ENCODE data around the gene ZNF414.
"Not testable (repeated sequence)": the region's sequence is repeated elsewhere in the genome, so short reads cannot be mapped to it uniquely, and the experiment has no call there.

The ZNF414 gene

DNA sequence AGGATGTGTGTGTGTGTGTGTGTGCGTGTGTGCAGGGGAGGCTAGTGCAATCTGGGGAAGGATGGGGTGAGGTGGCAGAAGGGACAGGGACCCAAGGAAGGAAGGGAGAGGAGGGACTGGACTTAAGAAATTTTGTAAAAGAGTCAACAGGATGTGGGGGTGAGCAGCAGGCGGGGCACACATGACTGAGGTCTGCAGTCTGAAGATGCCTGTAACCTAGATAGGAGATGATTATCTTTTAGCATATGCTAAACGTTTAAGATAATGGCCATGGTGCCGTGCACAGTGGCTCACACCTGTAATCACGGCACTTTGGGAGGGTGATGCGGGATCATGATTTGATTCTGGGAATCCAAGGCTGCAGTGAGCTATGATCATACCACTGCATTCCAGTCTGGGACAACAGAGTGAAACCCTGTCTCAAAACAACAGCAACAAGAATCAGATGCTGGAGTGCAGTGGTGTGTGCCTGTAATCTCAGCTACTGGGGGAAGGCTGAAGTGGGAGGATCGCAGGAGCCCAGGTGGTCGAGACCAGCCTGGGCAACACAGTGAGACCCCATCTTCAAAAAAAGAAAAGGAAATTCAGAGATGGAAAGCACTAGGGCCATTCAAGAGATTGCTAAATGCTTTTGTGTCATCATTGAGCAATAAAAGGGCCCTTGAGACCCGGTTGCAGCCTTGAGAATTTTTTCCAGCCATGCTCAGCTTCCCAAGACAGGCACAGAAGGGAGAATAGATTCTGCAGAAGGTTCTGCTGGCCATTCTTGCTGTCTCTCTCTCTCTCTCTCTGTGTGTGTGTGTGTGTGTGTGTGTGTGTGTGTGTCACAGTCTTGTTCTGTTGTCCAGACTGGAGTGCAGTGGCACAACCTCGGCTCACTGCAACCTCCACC lies 3.8 kb upstream of the ZNF414 start:
- DNase-seq (ENCODE audit: low read depth): no peak

DNA sequence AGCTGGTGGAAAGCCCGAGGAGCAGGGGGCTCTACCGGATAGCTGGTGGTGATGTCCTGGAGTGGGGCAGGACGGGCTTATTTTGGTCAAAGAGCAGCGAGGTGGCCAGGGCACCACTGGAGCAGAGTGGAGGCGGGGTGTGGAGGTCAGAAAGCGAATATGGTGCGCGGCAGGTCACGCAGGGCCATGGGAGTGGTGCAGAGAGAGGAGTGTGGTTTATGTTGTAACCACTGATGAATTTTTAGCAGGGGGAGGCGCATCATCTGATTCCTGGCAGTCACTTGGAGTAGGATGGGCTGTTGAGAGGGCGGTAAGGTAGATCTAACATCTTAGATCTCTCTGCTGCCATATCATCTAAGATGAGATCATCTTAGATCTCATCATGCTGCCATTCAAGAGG lies 1.4 kb upstream of the ZNF414 start:
- no peak for DNase-seq (ENCODE audit: low read depth)

DNA sequence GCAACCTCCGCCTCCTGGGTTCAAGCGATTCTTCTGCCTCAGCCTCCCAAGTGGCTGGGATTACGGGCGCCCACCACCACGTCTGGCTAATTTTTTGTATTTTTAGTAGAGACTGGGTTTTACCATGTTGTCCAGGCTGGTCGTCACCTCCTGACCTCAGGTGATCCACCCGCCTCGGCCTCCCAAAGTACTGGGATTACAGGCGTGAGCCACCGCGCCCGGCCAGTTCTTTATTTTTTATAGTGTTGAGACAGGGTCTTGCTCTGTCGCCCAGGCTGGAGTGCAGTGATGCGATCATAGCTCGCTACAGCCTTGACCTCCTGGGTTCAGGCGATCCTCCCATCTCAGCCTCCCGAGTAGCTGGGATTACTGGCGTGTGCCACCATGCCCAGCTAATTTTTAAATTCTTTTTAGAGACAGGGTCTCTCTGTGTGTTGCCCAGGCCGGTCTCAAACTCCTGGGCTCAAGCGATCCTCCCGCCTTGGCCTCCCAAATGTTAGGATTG lies 590 bp upstream of the ZNF414 start:
- DNase-seq (ENCODE audit: low read depth): not testable (repeated sequence)

DNA sequence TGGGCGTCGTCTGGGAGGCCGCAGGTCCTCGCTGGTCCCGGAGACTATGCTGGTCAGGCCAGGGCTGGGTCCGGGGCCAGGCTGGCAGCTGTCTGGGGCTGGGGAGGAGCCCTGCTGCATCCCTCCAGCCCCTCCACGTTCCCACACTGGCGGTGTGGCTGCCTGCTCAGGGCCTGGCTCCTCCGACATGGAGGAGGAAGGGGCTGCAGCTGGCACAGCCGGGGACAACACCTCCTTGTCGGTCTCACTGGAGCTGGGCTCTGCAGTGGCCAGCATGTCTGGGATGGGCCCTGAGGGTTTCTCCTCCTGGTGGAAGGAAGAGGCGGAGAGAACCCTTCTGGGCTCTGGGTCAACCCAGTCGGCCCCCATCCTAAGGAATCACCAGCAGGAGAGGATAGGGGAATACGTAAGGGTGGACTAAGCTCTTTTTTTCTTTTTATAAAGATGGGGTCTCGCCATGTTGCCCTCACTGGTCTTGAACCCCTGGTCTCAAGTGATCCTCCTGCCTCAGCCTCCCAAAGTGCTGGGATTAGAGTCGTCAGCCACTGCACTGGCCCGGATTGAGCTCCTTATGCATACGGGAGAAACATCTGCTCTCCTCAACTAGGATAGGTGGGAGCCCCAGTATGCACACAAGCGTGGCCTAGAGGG lies 806 bp downstream of the ZNF414 start:
- no peak for DNase-seq (ENCODE audit: low read depth)

DNA sequence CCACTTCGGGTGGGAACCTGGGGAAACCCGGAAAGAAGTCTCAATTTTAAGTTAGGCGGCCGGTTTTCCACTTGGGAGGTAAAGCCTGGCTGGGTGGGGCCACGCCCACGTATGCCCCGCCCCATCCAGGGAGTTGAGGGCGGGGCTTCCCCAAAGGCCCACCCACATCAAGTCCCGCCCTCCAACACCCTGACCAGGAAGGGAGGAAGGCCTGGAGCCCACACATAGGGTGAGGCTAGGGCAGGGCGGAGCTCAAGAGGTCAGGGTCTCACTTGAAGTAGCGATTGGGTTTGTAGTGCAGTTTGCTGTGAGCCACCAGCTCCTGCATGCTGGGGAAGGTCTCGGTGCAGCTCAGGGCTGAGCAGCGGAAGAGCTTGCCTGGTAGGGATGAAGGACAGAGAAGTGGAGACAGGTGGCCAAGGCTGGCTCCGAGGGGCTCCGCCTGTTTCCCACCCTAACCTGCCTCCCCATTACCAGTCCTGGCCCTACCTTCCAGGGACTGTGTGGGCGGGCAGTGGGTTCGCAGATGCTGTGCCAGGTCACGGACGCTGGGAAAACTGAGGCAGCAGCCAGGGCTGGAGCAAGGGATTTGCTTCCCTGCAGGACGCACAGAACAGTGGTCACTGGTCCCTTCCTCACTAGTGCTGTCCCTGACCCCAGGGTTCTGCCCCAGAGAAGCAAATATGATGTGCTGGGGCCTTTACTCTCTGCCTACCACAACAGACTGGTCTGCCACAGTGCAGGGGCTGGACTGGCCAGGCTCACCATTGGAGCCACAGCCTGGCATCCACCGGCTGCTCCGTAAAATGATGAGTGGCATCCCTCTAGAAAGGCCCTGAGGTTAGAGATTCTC lies 1.6 kb downstream of the ZNF414 start:
- DNase-seq (ENCODE audit: low read depth): no peak

DNA sequence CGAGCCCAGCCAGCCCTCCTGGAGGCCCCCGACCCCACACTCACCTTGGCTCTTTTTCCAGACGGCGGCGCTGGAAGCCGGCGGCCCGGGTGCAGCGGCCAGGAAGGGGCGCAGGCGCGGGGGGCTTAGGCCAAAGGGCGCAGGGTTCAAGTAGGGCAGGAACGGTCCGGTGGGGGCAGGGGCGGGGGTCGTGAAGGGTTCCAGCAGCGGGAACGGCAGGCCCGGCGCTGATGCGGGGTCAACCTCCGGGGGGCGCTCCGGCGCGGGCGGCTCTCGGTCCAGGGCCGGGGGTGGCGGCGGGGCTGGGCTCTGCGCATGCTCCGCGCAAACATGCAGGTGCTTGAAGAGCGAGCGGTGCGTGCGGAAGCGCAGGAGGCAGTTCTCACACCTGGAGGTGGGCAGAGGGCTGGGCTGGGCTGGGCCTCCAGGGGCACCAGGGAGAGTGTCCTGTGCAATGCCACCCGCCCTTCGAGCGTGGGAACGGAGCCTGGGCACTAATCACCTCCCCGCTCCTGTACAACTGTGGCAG lies 2.3 kb downstream of the ZNF414 start:
- DNase-seq (ENCODE audit: low read depth): no peak

DNA sequence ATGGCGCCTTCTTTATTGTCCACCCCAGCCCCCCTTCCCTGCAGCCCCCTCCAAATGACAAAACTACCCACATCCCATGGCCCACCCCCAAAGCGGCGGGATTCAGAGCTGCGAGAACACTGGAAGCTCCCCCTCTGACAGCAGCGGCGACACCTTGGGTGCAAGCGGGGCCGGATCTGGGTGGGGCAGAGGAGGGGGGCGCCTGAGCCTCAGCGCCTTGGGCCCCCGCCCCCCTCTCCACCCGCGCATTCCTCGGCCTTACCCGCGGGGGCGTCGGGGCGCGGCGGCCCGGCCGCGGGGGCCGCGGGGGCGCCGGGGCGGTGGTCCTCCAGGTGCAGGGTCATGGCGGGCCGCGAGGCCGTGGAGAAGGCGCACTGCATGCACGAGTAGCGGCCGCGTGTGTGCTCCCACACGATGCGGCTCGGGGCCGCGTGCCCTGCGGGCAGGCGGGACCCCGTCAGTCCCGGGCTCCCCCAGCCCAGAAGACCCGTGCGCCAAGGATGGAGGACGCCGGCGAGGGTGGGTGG lies 3.3 kb downstream of the ZNF414 start:
- DNase-seq (ENCODE audit: low read depth): no peak

DNA sequence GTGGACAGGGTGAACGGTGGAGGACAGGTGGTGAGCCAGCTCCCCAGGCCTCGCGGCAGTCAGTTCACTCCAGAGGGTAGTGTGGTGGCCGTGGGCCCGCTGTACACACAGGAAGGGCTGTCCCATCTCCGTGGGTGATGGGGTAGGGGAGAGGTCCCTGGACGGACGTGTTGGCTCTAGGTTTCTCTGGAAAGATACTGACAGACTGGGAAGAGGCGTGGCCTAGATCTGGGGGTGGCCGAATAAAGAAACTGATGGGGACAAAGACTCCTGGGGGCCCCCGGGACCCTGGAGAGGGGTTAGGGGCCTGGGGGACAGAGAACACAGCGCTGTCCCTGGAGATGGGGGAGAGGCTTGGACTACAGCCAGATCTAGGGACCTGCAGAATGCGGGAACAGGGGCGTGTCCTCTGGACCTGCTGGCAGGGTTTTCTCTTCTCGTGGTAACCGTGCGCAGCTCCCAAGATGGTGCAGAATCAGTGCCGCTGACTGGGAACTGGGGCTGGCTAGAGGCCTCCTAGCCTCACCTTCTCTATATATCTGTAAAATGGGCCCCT lies 7.5 kb downstream of the ZNF414 start:
- DNase-seq (ENCODE audit: low read depth): no peak

DNA sequence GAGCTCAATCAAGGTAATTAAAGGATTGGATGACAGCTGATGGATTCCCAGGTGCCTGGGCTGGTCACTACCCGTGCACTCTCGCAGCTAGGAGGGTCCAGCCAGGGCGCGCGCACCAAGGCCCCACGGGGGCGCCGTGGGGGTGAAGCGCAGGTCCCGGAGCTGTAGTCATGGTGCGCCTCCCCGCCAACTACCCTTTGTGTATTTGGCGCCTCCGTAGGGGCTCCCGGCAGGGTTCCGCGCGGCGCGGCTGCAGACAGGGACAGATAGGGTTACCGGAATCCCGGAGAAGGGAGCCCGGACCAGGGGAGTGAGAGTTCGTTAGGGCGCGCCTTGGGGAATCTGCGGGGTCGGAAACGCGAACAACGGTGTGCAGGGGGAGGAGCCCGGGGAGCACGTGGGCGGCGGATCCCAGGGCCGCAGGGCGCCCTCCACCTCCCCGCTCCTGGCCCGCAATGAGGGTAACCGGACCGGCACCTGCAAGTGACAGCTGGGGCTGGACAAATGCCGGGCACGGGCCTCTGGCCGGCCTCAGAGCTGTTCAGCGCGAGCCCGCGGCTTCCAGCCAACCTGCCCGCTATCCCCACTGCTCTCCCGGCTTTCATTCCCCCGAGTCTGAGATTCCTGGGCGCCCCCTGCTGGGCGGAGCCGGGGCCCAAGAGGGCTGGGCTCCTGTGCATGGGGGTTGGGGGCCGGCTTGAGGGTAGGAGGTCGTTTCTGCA lies 8.1 kb downstream of the ZNF414 start:
- DNase-seq (ENCODE audit: low read depth): no peak

DNA sequence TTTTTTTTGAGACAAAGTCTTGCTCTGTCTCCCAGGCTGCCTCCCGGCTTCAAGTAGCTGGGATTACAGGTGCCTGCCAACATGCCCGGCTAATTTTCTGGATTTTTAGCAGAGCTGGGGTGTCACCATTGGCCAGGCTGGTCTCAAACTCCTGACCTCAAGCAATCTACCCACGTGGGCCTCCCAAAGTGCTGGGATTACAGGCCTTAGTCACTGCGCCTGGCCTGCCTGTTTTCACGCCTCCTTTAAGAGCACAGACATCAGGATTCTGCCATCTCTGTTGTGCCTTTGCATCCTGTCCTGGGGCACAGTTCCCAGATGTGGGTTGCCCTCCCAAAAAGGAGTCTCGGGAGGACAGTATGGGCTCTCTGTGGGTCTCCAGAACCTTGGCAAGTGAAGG lies 9.0 kb downstream of the ZNF414 start:
- no peak for DNase-seq (ENCODE audit: low read depth)

DNA sequence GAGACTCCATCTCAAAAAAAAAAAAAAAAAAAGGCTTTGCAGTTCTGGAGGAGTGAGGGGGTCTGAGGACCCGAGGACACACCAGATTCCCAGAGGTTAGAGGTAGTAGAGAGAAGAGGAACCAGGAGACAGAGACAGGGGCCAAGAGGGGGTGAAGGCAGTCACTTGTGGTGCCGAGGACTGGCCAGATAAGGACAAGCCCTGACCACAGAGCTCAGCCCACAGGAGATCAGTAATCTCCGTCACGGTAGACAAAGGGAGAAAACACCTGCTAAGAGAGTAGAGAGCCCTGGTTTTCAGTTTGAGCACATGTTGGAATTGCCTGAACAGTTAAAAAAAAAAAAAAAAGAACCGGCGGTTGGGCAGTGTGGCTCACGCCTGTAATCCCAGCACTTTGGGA lies 9.8 kb downstream of the ZNF414 start:
- DNase-seq (ENCODE audit: low read depth): no peak

DNA sequence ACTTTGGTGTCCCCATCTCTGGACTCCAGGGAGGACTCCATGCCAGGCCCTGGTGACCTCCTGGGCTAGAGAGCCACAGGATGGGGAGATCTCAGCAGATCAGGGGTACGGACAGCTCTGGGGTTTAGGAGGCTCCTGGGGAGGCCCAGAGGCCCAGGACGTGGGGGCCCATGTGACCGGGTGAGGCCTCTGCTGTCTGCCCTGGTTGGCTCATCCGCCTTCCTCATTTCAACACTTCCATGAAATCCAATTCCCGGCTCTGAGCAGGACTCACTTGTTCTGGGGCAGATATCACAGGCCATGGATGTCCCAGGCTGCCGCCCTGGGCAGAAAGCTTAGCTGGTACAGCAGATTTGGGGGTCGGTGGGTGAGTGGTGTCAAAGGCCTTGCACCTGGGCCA lies 10.5 kb downstream of the ZNF414 start:
- no peak for DNase-seq (ENCODE audit: low read depth)

DNA sequence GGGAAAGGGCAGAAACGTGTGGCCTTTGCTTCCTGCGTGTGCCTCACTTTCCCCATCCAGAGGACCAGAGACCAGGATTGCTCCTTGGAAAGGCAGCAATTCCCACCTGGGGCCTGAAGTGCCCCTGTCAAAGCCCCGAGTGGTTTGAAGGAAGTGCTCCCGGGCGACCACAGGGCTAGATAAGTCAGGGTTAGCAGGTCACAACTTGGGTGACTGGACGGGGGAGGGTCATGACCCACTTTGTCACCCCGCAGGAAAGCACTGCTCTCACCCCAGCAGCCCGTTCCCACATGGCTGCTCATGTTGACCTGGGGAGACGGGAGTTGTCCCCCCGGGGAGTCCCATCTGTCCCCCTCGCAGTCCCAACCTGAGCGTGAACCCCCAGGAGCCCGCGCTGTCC lies 12.0 kb downstream of the ZNF414 start:
- DNase-seq (ENCODE audit: low read depth): no peak

DNA sequence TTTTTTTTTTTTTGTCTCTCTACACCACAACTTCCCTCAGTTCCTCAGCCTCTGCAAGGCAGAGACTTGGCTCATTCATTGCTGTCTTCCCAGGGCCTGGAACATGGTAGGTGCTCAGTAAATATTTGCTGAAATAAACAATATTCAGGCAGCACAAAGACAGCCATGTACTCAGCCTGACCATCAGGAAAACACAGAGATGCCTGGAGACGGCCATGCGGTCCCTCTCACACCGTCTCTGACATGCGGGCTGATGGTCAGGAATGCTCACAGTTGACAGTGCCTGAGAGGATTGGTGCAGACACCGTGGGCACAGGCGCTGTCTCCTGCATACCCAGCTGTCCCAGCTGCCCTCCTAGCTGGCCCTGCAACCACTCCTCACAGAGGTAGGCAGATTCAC lies 12.5 kb downstream of the ZNF414 start:
- DNase-seq (ENCODE audit: low read depth): no peak

DNA sequence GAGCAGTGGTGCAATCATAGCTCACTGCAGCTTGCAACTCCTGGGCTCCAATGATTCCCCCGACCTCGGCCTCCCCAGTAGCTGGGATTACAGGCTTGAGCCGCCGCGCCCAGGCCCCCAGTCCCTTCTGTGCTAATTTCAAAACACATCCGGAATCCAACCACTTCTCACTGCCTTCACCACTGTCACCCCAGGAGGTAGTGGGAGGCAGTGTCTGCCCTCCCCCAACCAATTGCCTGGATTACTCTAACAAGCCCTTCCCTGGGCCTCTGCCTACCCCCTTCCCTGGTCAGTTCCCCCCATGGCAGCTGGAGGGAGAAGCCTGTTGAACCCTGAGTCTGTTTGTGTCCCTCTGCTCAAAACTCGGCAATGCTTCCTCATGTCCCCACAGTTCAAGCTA lies 13.8 kb downstream of the ZNF414 start:
- no peak for DNase-seq (ENCODE audit: low read depth)

DNA sequence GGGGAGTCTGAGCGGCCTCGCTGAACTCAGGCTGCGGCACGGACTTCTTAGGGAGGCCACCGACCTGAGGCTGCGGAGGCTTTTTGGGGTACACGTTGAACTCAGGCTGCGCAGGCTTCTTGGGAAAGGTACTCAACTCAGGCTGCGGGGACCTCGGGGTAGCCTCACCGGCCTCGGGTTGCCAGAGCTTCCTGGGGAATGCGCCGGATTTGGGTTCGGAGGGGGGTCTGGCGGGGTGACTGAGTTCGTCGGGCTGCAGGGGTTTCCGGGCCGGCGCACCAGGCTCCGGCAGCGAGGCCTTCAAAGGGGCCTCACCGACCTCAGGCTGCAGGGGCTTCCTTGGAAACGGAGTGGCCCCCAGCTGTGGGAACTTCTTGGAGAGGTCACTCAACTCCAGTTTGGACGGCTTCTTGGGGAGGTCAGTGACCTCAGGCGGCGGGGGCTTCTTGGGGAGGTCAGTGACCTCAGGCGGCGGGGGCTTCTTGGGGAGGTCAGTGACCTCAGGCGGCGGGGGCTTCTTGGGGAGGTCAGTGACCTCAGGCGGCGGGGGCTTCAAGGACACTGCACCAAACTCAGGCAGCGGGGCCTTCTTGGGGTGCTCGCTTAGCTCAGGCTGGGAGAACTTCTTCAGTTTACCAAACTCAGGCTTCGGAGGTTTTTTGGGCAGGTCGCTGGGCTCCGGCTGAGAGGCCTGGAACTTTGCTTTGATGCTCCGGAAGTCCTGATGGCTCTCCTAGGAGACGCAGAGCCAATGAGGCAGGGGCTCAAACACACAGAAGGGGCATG lies 14.7 kb downstream of the ZNF414 start:
- no peak for DNase-seq (ENCODE audit: low read depth)

DNA sequence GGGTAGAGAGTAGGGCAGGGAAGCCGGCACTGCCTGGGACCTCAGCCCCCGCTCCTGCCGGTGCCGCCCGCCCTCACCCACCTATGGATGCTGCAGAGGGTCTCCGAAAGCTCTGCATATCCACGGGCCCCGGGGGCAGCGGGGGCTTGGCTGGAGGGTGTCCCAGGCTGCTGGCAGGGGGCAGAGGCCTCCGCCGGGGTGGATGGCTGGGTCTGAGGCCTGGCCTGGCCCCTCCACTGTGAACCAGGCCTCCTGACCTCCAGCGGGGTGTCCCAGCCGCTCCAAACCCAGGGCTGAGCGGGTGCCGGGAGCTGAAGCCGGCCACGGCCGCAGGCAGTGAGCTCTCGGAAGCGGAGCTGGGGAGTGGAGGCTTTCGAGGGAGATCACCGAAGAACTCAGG lies 15.7 kb downstream of the ZNF414 start:
- DNase-seq (ENCODE audit: low read depth): no peak

DNA sequence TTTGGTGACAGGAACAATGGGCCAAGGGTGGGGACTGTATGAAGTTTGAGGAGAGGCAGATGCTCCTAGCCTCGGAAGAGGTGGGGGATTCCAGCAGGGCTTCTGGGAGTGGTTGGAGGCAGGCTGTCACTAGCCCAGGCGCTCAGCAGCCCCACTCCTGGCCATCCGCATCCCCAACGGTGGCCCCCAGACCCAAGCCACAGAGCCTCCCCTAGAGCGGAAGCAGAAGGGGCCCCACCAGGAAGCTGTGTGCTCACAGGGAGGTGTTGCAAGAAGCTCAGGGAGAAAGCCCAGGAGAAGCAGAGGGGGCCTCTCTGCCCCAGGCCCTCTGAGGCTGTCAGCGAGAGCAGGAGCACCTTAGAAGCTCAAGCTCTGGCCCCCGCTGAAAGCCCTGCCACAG lies 19.8 kb downstream of the ZNF414 start:
- no peak for DNase-seq (ENCODE audit: low read depth)

DNA sequence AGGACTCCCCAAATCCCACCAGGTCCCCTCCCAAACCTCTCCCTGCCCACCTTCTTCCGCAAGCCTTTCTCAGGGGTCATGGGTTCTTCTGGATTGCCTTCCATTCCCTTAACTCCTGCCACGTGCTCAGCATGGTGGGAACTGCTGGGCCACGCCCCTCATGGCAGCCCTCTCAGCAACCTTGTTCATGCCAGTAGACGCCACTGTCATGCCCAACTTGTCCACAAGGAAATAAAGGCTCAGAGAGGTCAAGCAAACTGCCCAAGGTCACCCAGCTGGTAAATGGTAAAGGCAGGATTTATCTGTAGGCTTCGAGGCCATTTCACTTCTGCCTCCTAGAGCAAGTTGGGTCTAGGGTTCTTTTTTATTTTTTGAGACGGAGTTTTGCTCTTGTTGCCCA lies 22.4 kb downstream of the ZNF414 start:
- no peak for DNase-seq (ENCODE audit: low read depth)

DNA sequence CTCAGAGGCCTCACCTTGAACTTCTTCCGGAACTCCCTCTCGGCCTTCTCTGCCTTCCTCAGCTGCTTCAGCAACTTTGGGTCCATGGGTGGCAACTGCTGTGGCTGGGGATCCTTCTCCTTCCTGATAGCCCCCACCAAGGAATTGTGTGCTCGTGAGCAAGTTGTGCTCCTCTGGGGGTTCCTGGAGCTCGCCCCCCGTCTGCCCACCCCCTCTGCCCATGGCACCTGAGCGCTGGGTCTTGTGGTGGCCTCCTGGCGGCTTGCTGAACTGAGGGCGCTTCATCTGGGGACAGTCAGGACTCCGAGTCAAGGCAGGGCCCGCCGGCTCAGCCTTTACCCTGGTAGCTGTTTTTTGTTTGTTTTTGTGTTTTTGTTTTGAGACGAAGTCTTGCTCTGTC lies 23.1 kb downstream of the ZNF414 start:
- no peak for DNase-seq (ENCODE audit: low read depth)
